SK-N-SH (cell line): ENCODE measurements around the gene AFM. TPM values are rescaled to one million over a fixed set of nuclear protein-coding genes. Genes with fewer than 3 reads are reported as not detected.

Source experiments
- CTCF ChIA-PET: fragments of 300-600, 350-600 bp; formaldehyde crosslinking; extraction: SDS; loops from one replicate; lab custom pipeline; 2021; lab: Yijun Ruan, JAX
- POLR2A ChIA-PET: fragments of 350-600 bp; sonication (Branson Sonifier 250); formaldehyde crosslinking; extraction: SDS; loops from one replicate; lab custom pipeline; 2020; ENCODE audit warnings: antibody characterized with exemption, inconsistent platforms; lab: Yijun Ruan, JAX
- DNase-seq: peaks from one replicate; pipeline ENCODE4 v3.0.0; 2012
- H2AFZ ChIP-seq: fragments of 200-600 bp; sonication (generic); 2 replicates; pipeline ENCODE4 v1.8.1; 2016; ENCODE audit warnings: antibody characterized with exemption, mild to moderate bottlenecking, low read depth
- H3F3A ChIP-seq: fragments of 200-600 bp; sonication (generic); replicated peaks from 2 replicates; pipeline ENCODE3; 2016; ENCODE audit warnings: antibody characterized with exemption, mild to moderate bottlenecking; ENCODE audit not compliant: insufficient read depth
- H3K27ac ChIP-seq, 2 experiments: fragments of 200-500 bp in 1 of 2; fragments of 200-600 bp in 1 of 2; sonication (Bioruptor generic) in 1 of 2; sonication (generic), shearing (Covaris generic) in 1 of 2; 2 replicates each; pipeline versions ENCODE4 v1.5.1 to v1.6.1; 2014 to 2016; ENCODE audit warnings: low read depth in 2 of 2, inconsistent platforms in 1 of 2, low read length in 1 of 2, mild to moderate bottlenecking in 1 of 2, mixed read lengths in 1 of 2
- H3K27me3 ChIP-seq: fragments of 200-600 bp; sonication (generic), shearing (Covaris generic); 2 replicates; pipeline ENCODE4 v1.6.1; 2016; ENCODE audit warnings: mixed run types; ENCODE audit not compliant: insufficient read depth
- H3K36me3 ChIP-seq, 2 experiments: fragments of 200-500 bp in 1 of 2; fragments of 200-600 bp in 1 of 2; sonication (Bioruptor generic) in 1 of 2; sonication (generic) in 1 of 2; replicated peaks in 1 of 2; 2 replicates each; pipeline versions ENCODE3 to v1.5.1; 2014 to 2016; ENCODE audit warnings: low read length in 1 of 2, mild to moderate bottlenecking in 1 of 2; ENCODE audit not compliant: insufficient read depth in 2 of 2, control insufficient read depth in 1 of 2
- H3K4me1 ChIP-seq, 2 experiments: fragments of 200-500 bp in 1 of 2; fragments of 200-600 bp in 1 of 2; sonication (Bioruptor generic) in 1 of 2; sonication (generic), shearing (Covaris generic) in 1 of 2; 2 replicates each; pipeline versions ENCODE4 v1.5.1 to v1.6.1; 2014 to 2016; ENCODE audit warnings: low read depth in 1 of 2, low read length in 1 of 2, mixed run types in 1 of 2; ENCODE audit not compliant: insufficient read depth in 2 of 2, control insufficient read depth in 1 of 2
- H3K4me2 ChIP-seq: fragments of 200-600 bp; sonication (generic), shearing (Covaris generic); 2 replicates; pipeline ENCODE4 v1.6.1; 2017; ENCODE audit warnings: mixed run types
- H3K4me3 ChIP-seq, 2 experiments: fragments of 200-500 bp in 1 of 2; fragments of 200-600 bp in 1 of 2; sonication (Bioruptor generic) in 1 of 2; sonication (generic), shearing (Covaris generic) in 1 of 2; 2 replicates each; pipeline versions ENCODE4 v1.5.1 to v1.8.1; 2014 to 2016; ENCODE audit warnings: low read depth in 2 of 2, inconsistent platforms in 1 of 2, low read length in 1 of 2, mild to moderate bottlenecking in 1 of 2, mixed read lengths in 1 of 2, moderate library complexity in 1 of 2
- H3K79me2 ChIP-seq: fragments of 200-600 bp; sonication (generic); 2 replicates; pipeline ENCODE4 v1.8.1; 2017; ENCODE audit warnings: mild to moderate bottlenecking; ENCODE audit not compliant: insufficient read depth
- H3K9ac ChIP-seq: fragments of 200-600 bp; sonication (generic); 2 replicates; pipeline ENCODE4 v1.6.1; 2017; ENCODE audit warnings: mixed run types
- H3K9me2 ChIP-seq: fragments of 200-600 bp; sonication (generic); 2 replicates; pipeline ENCODE4 v1.6.1; 2017; ENCODE audit warnings: mixed run types
- H3K9me3 ChIP-seq: fragments of 200-600 bp; sonication (generic); 2 replicates; pipeline ENCODE4 v1.6.1; 2017; ENCODE audit warnings: mixed run types, mild to moderate bottlenecking, moderate library complexity
- H4K20me1 ChIP-seq: fragments of 200-600 bp; sonication (generic); 2 replicates; pipeline ENCODE4 v1.6.1; 2017; ENCODE audit warnings: mild to moderate bottlenecking, mixed run types; ENCODE audit not compliant: insufficient read depth
- CHD2 ChIP-seq: fragments of 150-350 bp; IDR thresholded peaks from 2 replicates; pipeline ENCODE4 v1.6.1; 2018; ENCODE audit warnings: low read length; ENCODE audit not compliant: partially characterized antibody
- EZH2phosphoT487 ChIP-seq: fragments of 200-600 bp; sonication (generic); IDR thresholded peaks from 2 replicates; pipeline ENCODE4 v1.6.1; 2017; ENCODE audit warnings: low read depth, mixed run types, mild to moderate bottlenecking, antibody characterized with exemption, moderate library complexity, borderline replicate concordance
- FOSL2 ChIP-seq: IDR thresholded peaks from 2 replicates; pipeline ENCODE4 v1.4.0; 2012; ENCODE audit warnings: low read depth, mild to moderate bottlenecking, moderate library complexity, borderline replicate concordance
- FOXJ3 ChIP-seq: sonication (generic); formaldehyde crosslinking; IDR thresholded peaks from 2 replicates; pipeline ENCODE4 v1.5.1; 2020; ENCODE audit warnings: mild to moderate bottlenecking, missing genetic modification reagents
- JUND ChIP-seq: IDR thresholded peaks from 2 replicates; pipeline ENCODE4 v1.4.0; 2012
- MAX ChIP-seq: IDR thresholded peaks from 2 replicates; pipeline ENCODE4 v1.4.0; 2012; ENCODE audit warnings: low read depth
- MXI1 ChIP-seq: IDR thresholded peaks from 2 replicates; pipeline ENCODE4 v1.6.1; 2012; ENCODE audit warnings: mild to moderate bottlenecking, low read depth, low read length, improper control_type of control experiment
- NRF1 ChIP-seq: IDR thresholded peaks from 2 replicates; pipeline ENCODE4 v1.6.1; 2012; ENCODE audit warnings: low read depth, mild to moderate bottlenecking, low read length
- PBX3 ChIP-seq: IDR thresholded peaks from 2 replicates; pipeline ENCODE4; 2012
- RAD21 ChIP-seq: IDR thresholded peaks from 2 replicates; pipeline ENCODE4 v1.6.1; 2012; ENCODE audit warnings: mild to moderate bottlenecking, low read length
- REST ChIP-seq: IDR thresholded peaks from 2 replicates; pipeline ENCODE4 v1.6.1; 2012; ENCODE audit warnings: mild to moderate bottlenecking, low read depth, low read length, moderate library complexity
- RFX5 ChIP-seq: IDR thresholded peaks from 2 replicates; pipeline ENCODE4 v1.6.1; 2012; ENCODE audit warnings: mild to moderate bottlenecking, improper control_type of control experiment, low read length
- RXRA ChIP-seq: IDR thresholded peaks from 2 replicates; pipeline ENCODE4 v1.4.0; 2012; ENCODE audit warnings: low read depth, mild to moderate bottlenecking, borderline replicate concordance
- TAF1 ChIP-seq: IDR thresholded peaks from 2 replicates; pipeline ENCODE4 v1.6.1; 2012; ENCODE audit warnings: low read depth, mild to moderate bottlenecking, low read length, moderate library complexity, borderline replicate concordance
- TCF12 ChIP-seq: IDR thresholded peaks from 2 replicates; pipeline ENCODE4 v1.4.0; 2012
- TEAD4 ChIP-seq: IDR thresholded peaks from 2 replicates; pipeline ENCODE4 v1.4.0; 2012; ENCODE audit warnings: mild to moderate bottlenecking, borderline replicate concordance; ENCODE audit not compliant: insufficient read depth
- USF1 ChIP-seq: IDR thresholded peaks from 2 replicates; pipeline ENCODE4 v1.4.0; 2012; ENCODE audit warnings: low read depth, borderline replicate concordance
- USF2 ChIP-seq: fragments of 150-350 bp; IDR thresholded peaks from 2 replicates; pipeline ENCODE4 v1.6.1; 2017; ENCODE audit warnings: antibody characterized with exemption, low read length, low read depth, borderline replicate concordance
- polyA plus RNA-seq, 3 experiments: library from polyadenylated mRNA; depleted of rRNA; stranded (reverse); fragments of >200 nt; gene quantifications; 2 replicates each; pipeline ENCODE4 v1.2.3, GENCODE V29; 2012

Gene AFM
- polyA plus RNA-seq, 1 of the 3 experiments (the other 2 are of a cell fraction) = not detected

- no peaks in the 10 kb centered on the region for H3K79me2 ChIP-seq
- ChIA-PET CTCF (no interaction called here), POLR2A (no interaction called here)
- TF ChIP-seq USF1 (no peak), NRF1 (no peak), TCF12 (no peak), USF2 (no peak), RXRA (no peak), RFX5 (no peak), PBX3 (no peak), TAF1 (no peak), REST (no peak), RAD21 (no peak), EZH2phosphoT487 (no peak), CHD2 (no peak), MXI1 (no peak), TEAD4 (no peak), MAX (no peak), FOSL2 (no peak), JUND (no peak), FOXJ3 (CRISPR knock-in tag) (no peak)
- H3K27me3 ChIP-seq = peaks cover 11% of the 10 kb centered on the region; the same call in 1 of the 2 replicates
- H3F3A ChIP-seq = no peaks in the 10 kb centered on the region
- H3K4me1 ChIP-seq = no peaks in the 10 kb centered on the region
- no peak for DNase-seq
- H3K4me3 ChIP-seq = no peak overlapping the region
- H3K27ac ChIP-seq = no peak overlapping the region
- no peaks in the 10 kb centered on the region for H3K36me3 ChIP-seq
- H3K9me3 ChIP-seq = no peaks in the 10 kb centered on the region
- H3K4me2 ChIP-seq = no peak overlapping the region
- H3K9ac ChIP-seq = no peak overlapping the region
- no peaks in the 10 kb centered on the region for H3K9me2 ChIP-seq
- H4K20me1 ChIP-seq = no peaks in the 10 kb centered on the region
- no peak overlapping the region for H2AFZ ChIP-seq
These were observed 26.0 kb downstream of the AFM start for GRCh38 chr4:73507541-73507940.
